Stimulated activated CD8-positive, alpha-beta memory T cell treated with anti-CD3 and anti-CD28 coated beads, Interleukin-7, amount 100 ng/mL, for 24 hours (primary cell): ENCODE measurements around the gene PAK4.

Experiments used
- DNase-seq: peaks from one replicate; pipeline ENCODE4 v3.0.0-alpha.2; 2020; ENCODE audit warnings: low read depth

The PAK4 gene

DNA sequence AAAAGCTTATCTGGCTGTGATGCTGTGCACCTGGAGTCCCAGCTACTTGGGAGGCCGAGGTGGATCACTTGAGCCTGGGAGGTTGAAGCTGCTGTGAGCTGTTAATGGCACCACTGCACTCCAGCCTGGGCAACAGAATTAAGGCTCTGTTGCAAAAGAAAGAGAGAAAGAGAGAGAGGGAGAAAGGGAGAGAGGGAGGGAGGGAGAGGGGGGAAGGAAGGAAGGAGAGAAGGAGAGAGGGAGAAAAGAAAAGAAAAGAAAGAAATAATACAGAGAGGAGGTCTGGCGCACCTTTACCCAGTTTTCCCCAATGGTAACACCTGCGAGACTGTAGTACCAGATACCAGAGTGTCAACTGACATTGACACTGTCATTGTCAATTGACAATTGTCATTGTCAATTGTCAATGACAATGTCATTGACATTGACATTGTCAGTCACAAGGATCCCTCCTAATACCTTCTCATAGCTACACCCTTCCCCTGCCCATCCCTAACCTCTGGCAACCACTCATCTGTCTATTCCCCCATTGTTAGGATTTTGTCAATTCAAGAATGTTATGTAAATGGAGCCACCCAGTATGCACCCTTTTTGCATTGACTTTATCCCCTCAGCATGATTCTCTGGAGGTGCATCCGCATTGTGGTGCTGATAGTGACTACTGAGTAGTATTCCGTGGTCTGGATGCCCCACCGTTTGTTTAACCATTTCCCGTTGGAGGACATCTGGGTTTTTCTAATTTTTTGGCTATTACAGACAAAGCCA is 21.3 kb downstream of the PAK4 start:
- no peak for DNase-seq

DNA sequence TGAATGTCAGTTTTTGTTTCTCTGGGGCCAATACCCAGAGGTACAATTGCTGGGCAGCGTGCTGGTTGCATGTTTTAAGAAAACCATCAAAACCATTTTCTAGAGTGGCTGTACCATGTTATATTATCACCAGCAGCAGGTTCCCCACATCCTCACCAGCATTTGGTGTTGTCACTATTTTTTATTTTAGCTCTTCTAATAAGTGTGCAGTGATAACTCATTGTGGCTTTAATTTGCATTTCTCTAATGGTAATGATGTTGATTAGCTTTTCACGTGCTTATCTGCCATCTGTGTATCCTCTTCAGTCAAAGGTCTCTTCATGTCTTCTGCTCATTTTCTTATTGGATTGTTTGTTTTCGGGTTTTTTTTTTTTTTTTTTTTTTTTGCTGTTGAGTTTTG is 21.9 kb downstream of the PAK4 start:
- DNase-seq, result no peak

DNA sequence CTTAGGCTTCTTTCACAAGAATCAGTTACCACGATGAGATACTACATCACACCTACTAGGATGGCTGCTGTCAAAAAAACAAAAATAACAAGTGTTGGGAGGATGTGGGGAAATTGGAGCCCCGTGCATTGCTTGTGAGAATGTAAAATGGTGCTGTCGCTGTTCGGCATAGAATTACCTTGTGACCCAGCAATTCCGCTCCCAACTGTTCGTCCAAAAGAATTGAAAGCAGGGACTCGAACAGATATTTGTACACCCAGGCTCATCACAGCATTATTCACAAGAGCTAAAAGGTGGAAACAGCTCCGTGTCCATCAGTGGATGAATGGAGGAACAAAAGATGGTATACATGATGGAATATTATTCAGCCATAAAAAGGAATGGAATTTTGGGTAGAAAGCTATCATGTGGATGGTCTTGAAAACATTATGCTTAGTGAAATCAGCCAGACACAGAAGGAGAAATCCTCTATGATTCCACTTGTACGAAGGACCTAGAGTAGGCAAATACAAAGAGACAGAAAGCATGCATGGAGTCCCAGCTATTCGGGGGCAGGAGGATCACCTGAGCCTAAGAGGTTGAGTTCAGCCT is 23.4 kb downstream of the PAK4 start:
- DNase-seq, result no peak

DNA sequence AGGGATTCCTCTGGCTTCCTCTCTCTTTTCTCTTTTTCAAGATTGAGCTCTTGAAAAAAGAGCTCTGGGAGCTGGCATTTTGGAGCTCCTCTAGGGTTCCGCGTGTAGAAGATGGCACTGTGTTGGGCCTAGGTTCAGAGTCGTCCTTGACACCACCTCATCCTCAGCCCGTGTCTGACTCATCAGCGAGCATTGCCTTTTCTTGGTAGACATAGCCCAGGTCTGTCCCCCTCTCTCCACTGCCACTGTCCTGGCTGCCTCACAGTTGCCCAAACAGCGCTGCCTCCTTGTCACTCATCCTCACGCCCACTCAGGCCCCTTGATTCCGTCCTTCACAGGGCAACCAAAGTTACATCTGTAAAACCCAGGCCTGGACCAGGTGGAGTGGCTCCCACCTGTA is 24.6 kb downstream of the PAK4 start:
- DNase-seq, result no peak

DNA sequence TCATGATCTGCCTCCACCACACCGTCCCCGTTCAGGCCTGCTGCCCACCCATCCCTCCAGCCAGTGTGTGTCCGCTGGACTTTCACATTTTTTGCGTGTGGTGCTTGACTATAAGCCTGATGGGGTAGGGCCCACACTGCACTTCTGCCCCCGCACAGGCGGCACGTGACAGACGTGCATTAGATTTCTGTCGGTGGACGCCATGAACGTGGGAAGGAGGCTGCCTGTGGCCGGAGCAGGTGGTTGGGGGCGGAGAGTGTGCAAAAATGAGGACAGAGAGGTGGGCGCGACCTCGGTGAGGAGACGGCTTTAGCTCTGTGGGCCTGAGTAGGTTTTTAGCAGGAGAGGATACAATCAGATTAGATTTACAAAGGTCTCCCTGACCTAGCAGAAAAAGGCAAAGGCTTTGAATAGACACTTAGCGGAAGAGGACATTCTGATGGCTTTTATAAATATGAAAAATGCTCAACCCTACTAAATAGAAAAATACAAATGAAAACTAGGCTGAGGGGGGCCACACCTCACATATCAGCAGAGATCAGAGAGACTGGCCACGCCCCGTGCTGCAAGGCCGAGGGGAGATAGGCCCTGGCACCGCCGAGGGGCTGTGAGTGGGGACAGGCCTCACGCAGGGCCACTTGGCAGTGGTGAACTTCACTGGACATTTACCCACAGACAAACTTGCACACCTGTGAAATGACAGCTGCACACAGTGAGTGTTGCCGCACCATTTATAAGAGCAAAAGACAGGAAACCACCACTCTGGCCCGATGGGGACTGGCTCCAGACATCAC is 25.4 kb downstream of the PAK4 start:
- DNase-seq, result no peak

DNA sequence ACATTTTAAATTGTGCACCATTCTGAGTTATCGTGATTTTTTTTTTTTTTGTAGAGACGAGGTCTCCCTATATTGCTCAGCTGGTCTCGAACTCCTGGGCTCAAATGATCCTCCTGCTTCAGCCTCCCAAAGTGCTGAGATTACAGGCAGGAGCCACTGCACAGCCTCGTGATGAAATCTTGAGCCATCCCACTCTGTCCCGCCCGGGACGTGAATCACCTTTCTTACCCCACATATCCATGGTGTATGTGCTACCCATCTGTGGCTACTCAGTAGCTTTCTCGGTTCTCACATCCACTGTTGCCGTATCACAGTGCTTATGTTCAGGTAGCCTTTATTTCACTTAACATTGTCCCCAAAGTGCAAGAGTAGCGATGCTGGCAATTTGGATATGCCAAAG is 26.5 kb downstream of the PAK4 start:
- DNase-seq, result no peak

DNA sequence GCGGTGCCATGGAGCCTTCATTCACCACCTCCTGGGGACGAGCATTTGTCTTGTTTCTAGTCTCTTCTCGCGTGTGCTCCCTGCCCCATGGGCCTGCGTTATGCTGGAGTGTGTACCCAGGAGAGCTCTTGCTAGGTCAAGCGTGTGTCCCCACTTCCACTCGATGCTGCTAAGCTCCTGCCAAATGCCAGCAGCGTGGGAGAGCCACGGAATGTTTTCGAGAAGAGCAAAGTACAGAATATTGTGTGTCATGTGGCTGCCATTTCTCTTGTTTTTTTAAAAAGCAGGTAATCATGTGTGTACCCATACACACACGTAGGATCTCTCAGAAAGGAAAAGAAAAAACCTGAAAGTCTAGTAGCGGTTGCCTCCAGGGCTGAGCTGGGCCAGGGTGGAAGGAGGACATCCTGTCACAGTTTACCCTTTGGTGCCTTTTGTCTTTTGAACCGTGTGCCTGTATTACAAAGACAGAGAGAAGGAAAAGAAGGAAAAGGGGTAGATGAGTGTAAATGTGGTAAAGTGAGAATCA is 28.6 kb downstream of the PAK4 start:
- no peak for DNase-seq

DNA sequence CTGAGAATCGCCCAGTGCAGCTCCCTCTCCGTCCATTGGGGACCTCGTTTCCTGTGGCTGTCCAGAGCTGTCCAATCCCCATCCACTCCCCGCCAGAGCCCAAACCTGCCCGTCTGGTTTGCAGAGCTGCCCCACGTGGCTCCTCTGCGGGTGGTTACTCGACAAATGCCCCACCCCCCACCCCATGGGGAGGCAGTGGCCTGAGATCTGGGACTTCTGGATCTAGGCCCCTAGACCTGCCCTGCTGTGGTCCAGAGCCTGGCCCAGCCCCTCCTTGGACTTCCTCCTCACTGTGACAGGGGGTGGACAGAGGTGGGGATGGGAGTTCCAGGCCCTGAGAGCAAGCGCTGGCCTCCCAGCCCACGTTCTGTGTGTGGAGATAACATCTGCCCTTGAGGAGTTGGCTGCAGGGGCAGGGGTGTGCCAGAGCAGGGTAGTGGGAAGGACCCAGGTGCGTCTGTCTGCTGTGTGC is 29.1 kb downstream of the PAK4 start:
- no peak for DNase-seq

DNA sequence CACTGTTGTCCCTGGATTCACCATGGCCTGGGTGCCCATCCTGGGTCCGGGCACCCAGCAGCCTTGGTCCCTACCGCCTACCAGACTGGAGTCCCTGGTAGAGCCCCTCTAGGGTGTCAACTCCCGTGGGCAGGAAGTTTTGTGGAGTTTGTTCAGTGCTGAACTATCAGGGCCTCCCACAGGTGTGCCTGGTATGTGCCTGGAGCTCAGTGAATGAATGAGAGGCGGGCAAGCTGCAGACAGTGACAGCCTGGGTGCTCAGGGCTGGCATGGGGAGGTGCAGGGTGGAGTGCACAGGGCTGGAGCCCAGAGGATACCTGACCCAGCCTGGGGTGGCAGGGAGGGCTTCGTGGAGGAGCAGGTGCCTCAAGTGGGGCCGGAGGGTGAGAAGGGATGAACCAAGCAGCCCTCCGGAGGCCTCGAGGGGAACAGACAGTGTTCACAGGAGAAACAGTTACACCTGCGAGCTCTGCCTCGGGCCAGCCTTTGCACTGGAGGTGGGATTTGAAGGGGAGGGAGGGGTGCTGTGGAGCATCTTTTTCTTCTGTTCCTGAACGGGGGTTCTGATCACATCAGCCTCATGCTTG is 29.6 kb downstream of the PAK4 start:
- no peak for DNase-seq

DNA sequence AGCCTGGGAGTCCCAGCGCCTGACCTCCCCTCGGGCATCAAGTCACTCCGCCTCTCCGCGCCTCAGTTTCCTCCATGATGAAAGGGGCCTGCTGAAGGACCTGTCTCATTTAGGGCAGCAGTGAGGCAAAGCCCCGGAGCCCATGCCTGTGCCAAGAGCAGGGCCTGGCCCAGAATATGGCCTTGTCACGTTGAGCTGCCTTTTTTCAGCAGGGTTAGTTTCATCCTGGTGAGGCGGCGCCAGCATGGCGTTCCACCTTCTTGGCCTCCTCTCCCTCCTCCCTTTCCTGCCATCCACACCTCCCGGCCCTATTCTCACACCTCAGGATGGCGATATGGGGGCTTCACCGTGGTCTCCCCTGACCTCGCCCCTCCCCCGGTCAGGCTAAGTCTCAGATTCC is 30.2 kb downstream of the PAK4 start:
- DNase-seq, result no peak

DNA sequence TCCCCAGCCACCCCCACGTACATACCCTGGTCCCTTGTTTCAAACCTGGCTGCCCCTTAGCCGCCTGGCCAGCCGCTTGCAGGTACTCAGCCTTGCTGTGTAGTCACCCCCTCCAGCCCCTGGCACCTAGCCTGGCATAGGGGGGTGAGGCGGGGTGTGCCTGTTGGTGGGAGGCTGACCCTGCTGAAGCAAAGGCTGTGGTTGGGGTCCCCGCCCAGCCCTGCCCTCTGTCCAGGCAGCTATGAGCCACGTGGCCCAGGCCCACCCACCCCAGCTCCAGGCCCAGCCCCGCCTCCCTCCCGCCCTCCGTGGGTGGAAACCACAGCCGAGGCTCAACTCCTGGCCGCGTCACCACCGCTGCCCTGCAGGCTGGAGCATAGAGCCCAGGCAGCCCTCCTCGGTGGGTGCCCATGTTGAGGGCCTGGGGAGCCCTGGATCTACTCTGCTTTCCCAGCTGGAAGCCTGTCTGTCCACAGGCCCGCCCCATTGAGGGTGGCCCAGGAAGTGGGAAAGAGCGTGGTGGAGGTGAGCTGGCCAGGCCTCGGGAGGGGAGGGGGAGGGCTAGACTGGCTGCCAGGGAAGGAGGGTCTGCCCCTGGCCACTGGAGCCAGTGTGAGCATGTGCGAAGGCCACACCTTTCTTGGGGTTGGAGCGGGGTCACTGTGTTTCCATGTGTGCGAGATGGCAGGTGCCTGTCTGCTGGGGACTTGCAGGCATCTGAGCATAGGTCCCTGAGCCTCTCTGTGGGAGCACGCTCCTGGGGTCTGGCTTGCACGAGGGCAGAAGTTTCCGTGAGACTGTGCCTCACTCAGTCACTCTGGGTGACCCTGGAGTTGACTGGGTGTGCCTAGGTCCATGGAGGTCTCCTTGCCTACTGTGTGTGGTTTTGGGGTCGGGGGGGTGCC is 31.0 kb downstream of the PAK4 start:
- no peak for DNase-seq

DNA sequence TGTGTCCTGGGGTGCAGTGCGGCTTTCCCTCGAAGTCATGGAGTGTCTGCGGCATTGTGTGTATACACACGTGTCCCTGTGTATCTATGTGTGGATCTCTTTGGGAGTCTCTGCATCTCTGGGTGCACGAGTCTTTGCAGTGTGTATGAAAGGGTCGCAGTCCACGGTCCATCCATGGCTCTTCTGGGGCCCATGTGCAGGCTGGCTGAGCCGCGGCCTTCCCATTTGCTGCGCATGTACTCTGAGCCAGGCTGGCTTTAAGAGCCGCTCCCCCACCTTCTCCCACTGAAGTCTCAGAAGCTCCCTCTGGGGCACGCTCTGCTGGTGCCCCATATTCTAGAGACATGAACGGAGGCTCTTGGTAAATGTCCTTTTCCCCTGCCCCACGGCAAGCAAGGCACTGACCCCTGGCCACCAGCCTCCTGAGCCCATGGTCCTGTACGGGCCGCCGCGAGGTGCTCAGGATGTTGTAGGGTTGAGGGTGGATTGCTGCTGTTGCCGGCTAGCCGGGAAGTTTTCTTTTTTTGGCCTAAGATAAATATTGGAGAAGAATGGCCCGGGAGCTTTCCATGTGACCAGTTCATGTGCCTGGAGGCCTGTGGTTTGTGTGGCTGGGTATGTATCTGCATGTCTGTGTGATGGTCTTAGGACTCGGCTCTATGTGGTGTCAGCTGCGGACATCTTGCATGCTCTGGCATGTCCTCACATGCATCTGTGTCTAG is 31.9 kb downstream of the PAK4 start:
- DNase-seq, result no peak

DNA sequence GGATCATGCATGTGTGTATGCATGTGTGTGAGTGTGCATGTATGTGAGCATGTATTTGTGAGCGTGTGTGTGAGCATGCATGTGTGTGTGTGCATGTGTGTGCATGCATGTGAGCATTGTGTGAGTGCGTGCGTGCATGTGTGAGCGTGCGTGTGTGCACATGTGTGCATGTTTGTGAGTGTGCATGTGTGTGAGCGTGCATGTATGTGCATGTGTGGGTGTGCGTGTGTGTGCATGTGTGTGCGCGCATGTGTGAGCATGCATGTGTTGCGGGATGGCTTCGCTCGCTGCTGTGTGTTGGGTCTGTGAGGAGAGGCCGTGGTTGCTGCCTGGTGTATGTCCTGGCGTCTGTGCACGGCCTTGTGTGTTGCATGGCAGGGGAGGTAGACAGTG is 32.4 kb downstream of the PAK4 start:
- DNase-seq, result no peak

DNA sequence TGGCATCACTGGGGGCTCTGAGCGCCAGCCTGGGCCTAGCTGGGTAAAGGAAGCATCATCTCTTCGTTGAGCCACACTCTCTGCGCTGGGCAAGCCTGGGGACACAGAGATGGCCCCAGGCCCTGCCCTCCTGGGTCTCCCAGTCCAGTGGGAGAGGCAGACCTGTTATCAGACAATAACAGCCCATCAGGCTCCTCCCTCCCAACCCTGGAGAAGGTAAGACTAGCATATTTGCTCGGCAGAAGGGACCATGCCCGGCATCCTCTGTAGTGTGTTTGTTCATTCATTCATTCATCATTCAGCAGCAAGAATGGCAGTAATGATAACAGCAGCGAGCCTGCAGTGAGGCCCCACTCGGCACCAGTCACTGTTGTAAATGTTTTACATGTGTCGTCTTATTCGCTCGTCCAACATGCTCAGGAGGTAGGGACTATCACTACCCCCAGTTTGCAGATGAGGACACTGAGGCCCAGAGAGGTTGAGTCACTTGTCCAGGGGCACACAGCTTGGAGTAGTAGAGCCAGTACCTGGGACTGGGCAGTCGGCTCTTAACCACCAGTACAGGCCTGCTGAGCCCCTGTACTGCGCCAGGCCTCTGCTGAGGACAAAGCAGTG is 33.2 kb downstream of the PAK4 start:
- DNase-seq, result no peak

DNA sequence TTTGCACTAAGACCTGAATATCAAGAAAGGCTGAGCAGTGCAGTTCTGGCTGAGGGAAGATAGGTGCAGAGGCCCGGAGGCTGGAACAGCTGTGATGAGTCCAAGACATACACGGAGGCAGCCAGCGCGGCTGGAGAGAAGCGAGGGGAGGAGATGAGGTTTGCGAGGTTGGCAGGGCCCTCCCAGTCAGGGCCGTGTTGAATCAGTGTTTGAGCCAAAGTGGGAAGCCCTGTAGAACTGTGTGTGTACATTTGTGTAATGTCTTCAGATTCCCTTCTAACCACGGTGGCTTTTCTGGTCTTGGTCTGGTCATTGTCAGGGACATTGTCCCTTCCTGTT is 34.9 kb downstream of the PAK4 start:
- no peak for DNase-seq

DNA sequence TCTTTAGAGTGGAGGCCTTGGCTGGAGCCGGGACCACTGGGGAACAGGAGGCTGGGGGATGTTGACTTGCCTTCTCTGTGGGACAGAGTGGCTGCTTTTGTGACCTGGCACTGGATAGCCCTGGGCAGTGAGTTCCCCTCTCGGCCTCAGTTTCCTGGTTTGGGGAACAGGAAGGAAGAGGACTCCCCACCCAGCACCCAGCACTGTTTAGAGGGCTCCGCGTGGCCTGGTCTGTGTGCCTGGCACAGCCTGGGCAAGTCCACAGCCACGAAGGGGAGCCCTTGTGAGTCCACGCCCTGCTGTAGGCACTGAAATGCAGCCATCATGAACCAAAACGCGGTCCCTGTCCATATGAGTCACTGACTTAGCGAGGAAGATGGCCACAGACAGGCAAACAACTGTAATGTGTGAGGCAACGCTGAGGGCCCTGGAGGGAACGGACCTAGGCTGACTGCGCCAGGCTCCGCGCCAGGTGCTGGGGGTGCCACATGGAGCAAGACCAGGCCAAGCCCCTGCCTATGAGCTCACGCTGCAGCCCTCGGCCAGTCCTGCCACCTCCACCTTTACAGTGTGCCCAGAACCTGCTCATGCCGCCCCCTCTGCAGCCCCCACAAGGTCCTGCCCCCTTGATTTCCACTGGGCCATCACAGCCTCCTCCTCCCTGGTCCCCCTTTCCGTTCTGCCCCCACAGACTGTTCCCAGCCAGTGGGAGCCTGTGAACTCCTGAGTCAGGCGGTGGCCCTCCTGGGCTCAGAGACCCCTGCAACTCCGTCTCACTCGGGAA is 35.5 kb downstream of the PAK4 start:
- DNase-seq, result no peak

DNA sequence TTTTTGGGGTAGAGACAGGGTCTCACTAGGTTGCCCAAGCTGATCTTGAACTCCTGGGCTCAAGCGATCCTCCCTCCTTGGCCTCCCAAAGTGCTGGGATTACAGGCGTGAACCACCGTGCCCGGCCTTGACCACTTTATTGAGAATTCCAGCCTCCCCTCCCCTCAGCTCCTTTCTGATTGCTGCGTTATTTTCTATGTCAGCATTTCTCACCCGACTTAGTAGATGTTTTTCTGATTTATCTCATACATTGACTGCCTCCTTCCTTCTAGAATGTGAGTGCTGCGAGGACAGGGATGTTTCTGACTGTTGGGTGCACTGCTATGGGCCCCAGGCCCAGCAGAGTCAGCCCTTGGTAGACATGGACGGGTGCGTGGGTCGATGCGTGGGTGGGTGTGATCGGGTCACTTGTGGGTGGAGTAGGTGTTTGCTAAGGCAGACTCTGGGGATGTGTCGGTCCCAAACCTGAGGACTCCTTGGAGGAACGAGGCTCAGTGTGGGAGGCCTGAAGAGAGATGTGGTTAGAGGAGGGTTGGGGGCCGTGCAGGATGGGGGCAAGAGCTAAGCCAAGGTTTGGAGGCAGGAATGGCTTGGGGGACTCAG is 37.0 kb downstream of the PAK4 start:
- no peak for DNase-seq

DNA sequence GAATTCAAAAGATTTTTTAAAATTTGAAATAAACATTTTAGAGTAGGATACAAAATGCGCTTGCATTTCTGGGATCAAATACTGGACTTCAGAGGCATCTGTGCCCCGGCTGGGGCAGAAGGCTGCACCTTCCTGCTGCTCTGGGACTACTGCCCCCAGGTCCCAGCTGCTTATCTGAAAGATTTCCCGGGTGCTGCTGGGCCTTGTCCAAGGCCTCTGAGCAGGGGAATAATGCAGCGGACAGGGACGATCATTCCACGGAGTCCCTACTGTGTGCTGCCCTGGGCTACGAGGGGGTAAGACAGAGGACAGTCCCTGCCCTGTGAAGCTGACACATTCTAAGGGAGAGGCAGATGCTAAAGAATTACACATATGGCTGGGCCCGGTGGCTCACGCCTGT is 38.0 kb downstream of the PAK4 start:
- no peak for DNase-seq

DNA sequence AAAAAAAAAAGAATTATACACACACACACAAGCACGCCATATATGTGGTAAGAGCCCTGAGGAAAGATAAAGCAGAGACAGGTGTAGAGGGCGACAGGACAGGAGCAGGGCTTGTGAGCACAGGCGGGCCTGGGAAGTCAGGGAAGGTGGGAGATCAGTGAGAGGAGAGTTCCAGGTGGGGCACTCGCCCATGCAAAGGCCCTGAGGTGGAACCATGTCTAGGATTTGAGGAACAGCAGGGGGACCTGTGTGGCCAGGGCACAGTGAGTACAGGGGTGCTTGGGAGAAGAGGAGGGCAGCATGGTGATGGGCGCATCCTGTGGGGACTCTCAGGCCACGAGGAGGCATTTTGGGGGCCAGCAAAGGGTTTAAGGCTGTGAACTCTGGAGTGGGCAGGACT is 38.7 kb downstream of the PAK4 start:
- no peak for DNase-seq
